H1 (cell line): ENCODE results near the gene R3HDM2. TPM values are rescaled to one million over a fixed set of nuclear protein-coding genes. Genes with fewer than 3 reads are reported as not detected.

Source experiments
- CTCF ChIA-PET: fragments of 300-600 bp; sonication (Branson Sonifier 250); formaldehyde crosslinking; loops from one replicate; lab custom pipeline; 2021; ENCODE audit not compliant: partially characterized antibody; lab: Charles Lee
- POLR2A ChIA-PET: fragments of 300-600 bp; sonication (Branson Sonifier 250); formaldehyde crosslinking; loops from one replicate; lab custom pipeline; 2021; ENCODE audit warnings: inconsistent platforms; ENCODE audit not compliant: partially characterized antibody; lab: Charles Lee
- DNase-seq, 2 experiments: peaks; one replicate each; pipeline versions ENCODE4 v3.0.0 to v3.0.0-alpha.2; 2010 to 2022; ENCODE audit warnings: low spot score in 2 of 2, low read depth in 1 of 2, mixed read lengths in 1 of 2
- FAIRE-seq: peaks from 2 replicates; lab custom pipeline; 2011; peaks lifted over from hg19 to GRCh38; lab: Jason Lieb, UNC
- H2AFZ ChIP-seq: 2 replicates; pipeline ENCODE4 v1.8.1; 2012; ENCODE audit warnings: low read length, inconsistent platforms
- H2AK5ac ChIP-seq: 2 replicates; pipeline ENCODE4 v1.6.1; 2013; ENCODE audit warnings: low read depth, low read length
- H2BK120ac ChIP-seq: replicated peaks from 2 replicates; pipeline ENCODE3; 2013; ENCODE audit warnings: low read depth, low read length, inconsistent platforms
- H2BK12ac ChIP-seq: 2 replicates; pipeline ENCODE4 v1.6.1; 2013; ENCODE audit warnings: low read depth, low read length
- H2BK15ac ChIP-seq: 2 replicates; pipeline ENCODE4 v1.6.1; 2013; ENCODE audit warnings: low read length
- H2BK20ac ChIP-seq: 2 replicates; pipeline ENCODE4 v1.6.1; 2013; ENCODE audit warnings: low read length
- H2BK5ac ChIP-seq: 2 replicates; pipeline ENCODE4 v1.6.1; 2013; ENCODE audit warnings: low read depth, low read length
- H3K14ac ChIP-seq: 2 replicates; pipeline ENCODE4 v1.6.1; 2013; ENCODE audit warnings: inconsistent platforms; ENCODE audit not compliant: insufficient read length
- H3K18ac ChIP-seq: 2 replicates; pipeline ENCODE4 v1.6.1; 2013; ENCODE audit warnings: low read length; ENCODE audit errors: extremely low read depth
- H3K23ac ChIP-seq: 2 replicates; pipeline ENCODE4 v1.6.1; 2013; ENCODE audit warnings: inconsistent platforms; ENCODE audit not compliant: insufficient read length
- H3K23me2 ChIP-seq: 2 replicates; pipeline ENCODE4 v1.6.1; 2013; ENCODE audit warnings: low read depth, low read length
- H3K27ac ChIP-seq: 2 replicates; pipeline ENCODE4 v1.6.1; 2011; ENCODE audit warnings: low read depth, low read length, inconsistent platforms
- H3K27me3 ChIP-seq, 4 experiments: replicated peaks in 1 of 4; 1 replicate in 1 of 4; 2 replicates in 3 of 4; pipeline versions ENCODE4 v1.6.1 to v1.8.1; 2011 to 2013; ENCODE audit warnings: low read length in 3 of 4, mild to moderate bottlenecking in 3 of 4, inconsistent platforms in 2 of 4, mixed read lengths in 2 of 4, moderate library complexity in 1 of 4; ENCODE audit not compliant: control insufficient read depth in 3 of 4, insufficient read depth in 3 of 4; ENCODE audit errors: extremely low read depth in 1 of 4
- H3K36me3 ChIP-seq, 4 experiments: 2 replicates each; pipeline versions ENCODE4 v1.6.1 to v1.8.1; 2011 to 2013; ENCODE audit warnings: mild to moderate bottlenecking in 4 of 4, low read length in 3 of 4, moderate library complexity in 2 of 4, control low read depth in 1 of 4, inconsistent platforms in 1 of 4; ENCODE audit not compliant: insufficient read depth in 4 of 4, control insufficient read depth in 2 of 4
- H3K4ac ChIP-seq: replicated peaks from 2 replicates; pipeline ENCODE3; 2013; ENCODE audit warnings: low read length, low read depth, mixed read lengths, inconsistent platforms; ENCODE audit not compliant: insufficient read length
- H3K4me1 ChIP-seq, 4 experiments: replicated peaks in 1 of 4; 1 replicate in 1 of 4; 2 replicates in 3 of 4; pipeline versions ENCODE4 v1.6.1 to v1.8.1; 2011 to 2013; ENCODE audit warnings: low read length in 3 of 4, inconsistent platforms in 2 of 4, mixed read lengths in 1 of 4; ENCODE audit not compliant: insufficient read depth in 4 of 4, control insufficient read depth in 3 of 4
- H3K4me2 ChIP-seq, 2 experiments: 2 replicates each; pipeline versions ENCODE4 v1.6.1 to v1.8.1; 2011 to 2013; ENCODE audit warnings: low read depth in 2 of 2, low read length in 2 of 2, control low read depth in 1 of 2, inconsistent platforms in 1 of 2, mild to moderate bottlenecking in 1 of 2; ENCODE audit not compliant: insufficient read depth in 1 of 2
- H3K4me3 ChIP-seq, 4 experiments: fragments of 200-600, 300-600 bp in 1 of 4; sonication (generic), shearing (Covaris generic), sonication (Bioruptor Twin) in 1 of 4; 2 replicates each; pipeline versions ENCODE4 v1.5.1 to v1.8.1; 2011 to 2016; ENCODE audit warnings: low read length in 4 of 4, low read depth in 3 of 4, control low read depth in 2 of 4, inconsistent platforms in 2 of 4, mild to moderate bottlenecking in 2 of 4, mixed read lengths in 1 of 4, moderate library complexity in 1 of 4; ENCODE audit not compliant: insufficient read depth in 2 of 4; ENCODE audit errors: extremely low read depth in 1 of 4
- H3K56ac ChIP-seq: replicated peaks from 2 replicates; pipeline ENCODE3; 2013; ENCODE audit warnings: low read depth, mild to moderate bottlenecking, mixed read lengths, low read length, inconsistent platforms; ENCODE audit not compliant: insufficient read length
- H3K79me1 ChIP-seq: 2 replicates; pipeline ENCODE4 v1.6.1; 2013; ENCODE audit warnings: low read depth, low read length, control low read depth
- H3K79me2 ChIP-seq, 2 experiments: 2 replicates each; pipeline versions ENCODE4 v1.6.1 to v1.8.1; 2012 to 2013; ENCODE audit warnings: low read length in 2 of 2, mild to moderate bottlenecking in 2 of 2, inconsistent platforms in 1 of 2; ENCODE audit not compliant: insufficient read depth in 2 of 2, control insufficient read depth in 1 of 2
- H3K9ac ChIP-seq, 4 experiments: replicated peaks in 1 of 4; 1 replicate in 1 of 4; 2 replicates in 3 of 4; pipeline versions ENCODE4 v1.6.1 to v1.8.1; 2011 to 2013; ENCODE audit warnings: low read depth in 3 of 4, low read length in 3 of 4, control low read depth in 2 of 4, mild to moderate bottlenecking in 2 of 4, moderate library complexity in 2 of 4, inconsistent platforms in 1 of 4; ENCODE audit errors: extremely low read depth in 1 of 4
- H3K9me3 ChIP-seq, 2 experiments: 2 replicates each; pipeline versions ENCODE4 v1.6.1 to v1.8.1; 2012 to 2013; ENCODE audit warnings: mild to moderate bottlenecking in 2 of 2, moderate library complexity in 2 of 2, control low read depth in 1 of 2, inconsistent platforms in 1 of 2, low read depth in 1 of 2, low read length in 1 of 2, mixed read lengths in 1 of 2; ENCODE audit not compliant: insufficient read depth in 2 of 2
- H4K20me1 ChIP-seq, 2 experiments: replicated peaks in 1 of 2; 2 replicates each; pipeline versions ENCODE3 to v1.8.1; 2011 to 2013; ENCODE audit warnings: inconsistent platforms in 2 of 2, low read length in 2 of 2, mild to moderate bottlenecking in 1 of 2; ENCODE audit not compliant: insufficient read depth in 2 of 2, control insufficient read depth in 1 of 2
- H4K5ac ChIP-seq: 2 replicates; pipeline ENCODE4 v1.6.1; 2013; ENCODE audit warnings: low read length, low read depth, mixed read lengths, inconsistent platforms; ENCODE audit not compliant: insufficient read length
- H4K8ac ChIP-seq: 2 replicates; pipeline ENCODE4 v1.8.0; 2013; ENCODE audit warnings: mild to moderate bottlenecking, moderate library complexity, low read length, inconsistent platforms; ENCODE audit not compliant: insufficient read depth; ENCODE audit errors: extremely low read depth
- H4K91ac ChIP-seq: replicated peaks from 2 replicates; pipeline ENCODE3; 2013; ENCODE audit warnings: low read length, mixed read lengths, inconsistent platforms; ENCODE audit not compliant: insufficient read length
- BCL11A ChIP-seq, 2 experiments: IDR thresholded peaks; one replicate each; pipeline ENCODE4 v1.6.1; 2011; ENCODE audit warnings: low read depth in 2 of 2, low read length in 2 of 2, mild to moderate bottlenecking in 2 of 2
- CBX5 ChIP-seq: fragments of 300-800, 300-1000 bp; sonication (generic); IDR thresholded peaks from 2 replicates; pipeline ENCODE4 v1.7.1; 2016; ENCODE audit warnings: antibody characterized with exemption, low read length, low read depth
- HDAC6 ChIP-seq: IDR thresholded peaks from one replicate; pipeline ENCODE4 v1.7.1; 2012; ENCODE audit warnings: low read depth, mild to moderate bottlenecking, inconsistent platforms, low read length, moderate library complexity
- KDM1A ChIP-seq: fragments of 200-600, 300-600 bp; sonication (generic); IDR thresholded peaks from 2 replicates; pipeline ENCODE4 v1.7.1; 2016; ENCODE audit warnings: mild to moderate bottlenecking, low read length, borderline replicate concordance
- RFX5 ChIP-seq: IDR thresholded peaks from 2 replicates; pipeline ENCODE4 v1.6.1; 2011; ENCODE audit warnings: low read depth, low read length, improper control_type of control experiment, borderline replicate concordance
- WGBS, 2 experiments: shearing (Covaris generic) in 1 of 2; methylation state at CpG; one replicate each; pipeline versions ENCODE4 v1.1.6 to v1.1.7; 2013 to 2015; ENCODE audit warnings: low lambda C conversion rate in 2 of 2, mixed read lengths in 2 of 2, inconsistent platforms in 1 of 2, low coverage in 1 of 2, missing lambda C conversion rate in 1 of 2; ENCODE audit not compliant: insufficient replicate concordance in 2 of 2, insufficient coverage in 1 of 2, insufficient read length in 1 of 2; ENCODE audit errors: extremely low coverage in 1 of 2, missing lambda C conversion rate in 1 of 2; 5-methylcytosine and 5-hydroxymethylcytosine counted together
- polyA plus RNA-seq, 7 experiments: library from polyadenylated mRNA; depleted of rRNA in 3 of 7; stranded (reverse) in 5 of 7; unstranded in 2 of 7; fragments of >200 nt in 5 of 7; fragments of 200-250 nt in 2 of 7; gene quantifications; 1 replicate in 5 of 7; 2 replicates in 1 of 7; 4 replicates in 1 of 7; pipeline versions ENCODE4 v1.2.1 to v1.2.3, GENCODE V29; 2011 to 2013; ENCODE audit warnings: missing spikeins in 2 of 7, mixed read lengths in 2 of 7
- total RNA-seq: library from RNA; stranded (reverse); fragmentation: NEBNext Ultra II Directional; extraction: Animal tissue kit (Norgen Biotek cat#: 25700); gene quantifications from 2 replicates; pipeline ENCODE4 v1.2.1, GENCODE V29; 2021
- TF ChIP-seq, protein P1 (sequence below), 3 experiments: IDR thresholded peaks; 1 replicate in 2 of 3; 2 replicates in 1 of 3; pipeline versions ENCODE4 v1.5.1 to v1.6.1; 2011; ENCODE audit warnings: low read length in 3 of 3, mild to moderate bottlenecking in 3 of 3, inconsistent platforms in 2 of 3, low read depth in 1 of 3, moderate library complexity in 1 of 3; ENCODE audit not compliant: insufficient read depth in 1 of 3; ENCODE audit errors: control extremely low read depth in 1 of 3

Gene R3HDM2
- total and polyA plus RNA-seq, 2 of the 8 experiments (the other 6 are each of a cell fraction or from before 2014, with no cell fraction given) = 25.6 to 27.0 TPM

DNA sequence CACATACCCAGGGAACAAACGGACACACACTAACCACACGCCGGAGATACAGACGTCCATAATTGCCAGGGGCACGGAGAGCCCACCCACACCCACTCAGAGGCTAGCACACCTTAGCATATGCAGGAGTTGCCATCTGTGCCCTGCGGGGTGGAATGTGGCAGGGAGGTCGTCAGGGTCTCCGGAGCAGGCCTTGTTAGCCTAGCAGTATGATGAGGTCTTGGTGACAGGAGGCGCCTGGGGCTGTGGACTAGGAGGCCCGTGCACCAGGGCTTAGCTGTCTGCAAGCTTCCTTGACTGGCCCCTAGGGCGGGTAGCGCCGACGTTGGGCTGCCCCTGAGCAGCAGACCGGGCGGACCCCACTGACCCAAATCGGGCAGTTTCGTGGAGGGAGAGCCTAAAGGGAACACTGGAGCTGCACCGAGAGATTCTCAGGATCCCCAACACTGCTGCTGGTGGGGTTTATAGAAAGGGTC lies 189.9 kb downstream of the R3HDM2 start:
- peak in 1 of 2 experiments; percentile 68 for DNase-seq
- TF ChIP-seq HDAC6 (no peak), KDM1A (no peak), RFX5 (no peak), CBX5 (no peak), BCL11A (IDR thresholded peaks at IDR 0.05; ENCODE audit: low read depth in 2 of 2, low read length in 2 of 2) (no peak)
- TF ChIP-seq, protein P1, sequence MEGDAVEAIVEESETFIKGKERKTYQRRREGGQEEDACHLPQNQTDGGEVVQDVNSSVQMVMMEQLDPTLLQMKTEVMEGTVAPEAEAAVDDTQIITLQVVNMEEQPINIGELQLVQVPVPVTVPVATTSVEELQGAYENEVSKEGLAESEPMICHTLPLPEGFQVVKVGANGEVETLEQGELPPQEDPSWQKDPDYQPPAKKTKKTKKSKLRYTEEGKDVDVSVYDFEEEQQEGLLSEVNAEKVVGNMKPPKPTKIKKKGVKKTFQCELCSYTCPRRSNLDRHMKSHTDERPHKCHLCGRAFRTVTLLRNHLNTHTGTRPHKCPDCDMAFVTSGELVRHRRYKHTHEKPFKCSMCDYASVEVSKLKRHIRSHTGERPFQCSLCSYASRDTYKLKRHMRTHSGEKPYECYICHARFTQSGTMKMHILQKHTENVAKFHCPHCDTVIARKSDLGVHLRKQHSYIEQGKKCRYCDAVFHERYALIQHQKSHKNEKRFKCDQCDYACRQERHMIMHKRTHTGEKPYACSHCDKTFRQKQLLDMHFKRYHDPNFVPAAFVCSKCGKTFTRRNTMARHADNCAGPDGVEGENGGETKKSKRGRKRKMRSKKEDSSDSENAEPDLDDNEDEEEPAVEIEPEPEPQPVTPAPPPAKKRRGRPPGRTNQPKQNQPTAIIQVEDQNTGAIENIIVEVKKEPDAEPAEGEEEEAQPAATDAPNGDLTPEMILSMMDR (IDR thresholded peaks at IDR 0.05; ENCODE audit: control extremely low read depth in 1 of 3, insufficient read depth in 1 of 3, low read depth in 1 of 3, low read length in 3 of 3) = peak in 1 of 3 experiments; percentile 19; a peak in 1 of 4 replicates
- H3K18ac ChIP-seq = peak overlapping the region; percentile 87
- no peaks in the 10 kb centered on the region for H3K79me1 ChIP-seq
- whole genome bisulfite sequencing, 2 experiments = 9% methylated on average over 19 of the region's 19 CpGs; no CpG with 5 or more reads in 1 of the 2 experiments
- H3K79me2 ChIP-seq = no peaks in the 10 kb centered on the region
- peaks cover 6 to 61% (median 37%) of the 10 kb centered on the region in 4 experiments; a peak in 6 of 7 replicates for H3K4me1 ChIP-seq
- peaks cover 9 to 14% of the 10 kb centered on the region in 2 experiments for H4K20me1 ChIP-seq
- no peak overlapping the region for H4K5ac ChIP-seq
- no peak overlapping the region for H3K4ac ChIP-seq
- no peak overlapping the region for H4K8ac ChIP-seq
- no peak overlapping the region for H3K27ac ChIP-seq
- no peak overlapping the region for H2BK120ac ChIP-seq
- peaks cover 59 to 78% (median 73%) of the 10 kb centered on the region in 4 experiments for H3K27me3 ChIP-seq
- no peak overlapping the region for H3K23ac ChIP-seq
- peak overlapping the region; percentile 71; the same call in 1 of the 2 replicates for H2BK12ac ChIP-seq
- H3K4me2 ChIP-seq = peak overlapping the region; percentile 89 to 91
- H2BK5ac ChIP-seq = no peak overlapping the region
- H3K4me3 ChIP-seq = peak overlapping the region; percentile 42 to 67 (median 46); a peak in 6 of 8 replicates
- no peak overlapping the region for H4K91ac ChIP-seq
- H3K9ac ChIP-seq = no peak overlapping the region
- H2BK15ac ChIP-seq = peak overlapping the region; percentile 72; the same call in 1 of the 2 replicates
- no peak overlapping the region for H3K56ac ChIP-seq
- no peak overlapping the region for H2BK20ac ChIP-seq
- peaks cover 26% of the 10 kb centered on the region for H3K23me2 ChIP-seq
- H3K9me3 ChIP-seq = no peaks in the 10 kb centered on the region
- CTCF ChIA-PET = interaction anchor here (1.0 to 27.9 kb wide), 12 partner anchors 10 to 234 kb away, joined by 3 to 726 read pairs (median 7); partner anchors contain the start of genes GLI1, INHBE, NXPH4 and SHMT2
- no peak for FAIRE-seq
- POLR2A ChIA-PET = interaction anchor here (0.7 to 23.7 kb wide), 15 partner anchors 8 to 278 kb away, joined by 3 to 852 read pairs (median 4); partner anchors contain the start of genes INHBE, LRP1, NXPH4 and SHMT2
- no peak overlapping the region for H3K14ac ChIP-seq
- no peak overlapping the region for H2AFZ ChIP-seq
- H2AK5ac ChIP-seq = peak overlapping the region; percentile 87
- H3K36me3 ChIP-seq = no peaks in the 10 kb centered on the region
